Dendritic cell treated with granulocyte-macrophage colony-stimulating factor and Interleukin-4, amounts not matched to agents 40 ng/mL and 50 ng/mL, for 4 days (primary cell): ENCODE data around the gene TNFRSF21.

Experiments used
- H3K27ac Mint-ChIP-seq: one replicate; pipeline ENCODE4 v1.8.0; 2022; ENCODE audit warnings: mild to moderate bottlenecking, mixed read lengths
- H3K27me3 Mint-ChIP-seq: one replicate; pipeline ENCODE4 v1.8.0; 2022; ENCODE audit warnings: mild to moderate bottlenecking, mixed read lengths
- H3K36me3 Mint-ChIP-seq: one replicate; pipeline ENCODE4 v1.8.0; 2022; ENCODE audit warnings: low read depth, mixed read lengths
- H3K4me1 Mint-ChIP-seq: one replicate; pipeline ENCODE4 v1.8.0; 2022; ENCODE audit warnings: low read depth, mixed read lengths
- H3K4me3 Mint-ChIP-seq: one replicate; pipeline ENCODE4 v1.8.0; 2022; ENCODE audit warnings: mild to moderate bottlenecking, moderate library complexity, mixed read lengths
- H3K9me3 Mint-ChIP-seq: one replicate; pipeline ENCODE4 v1.8.0; 2022; ENCODE audit warnings: mixed read lengths
- intact Hi-C: fragments of 100-400 bp; cut with micrococcal nuclease; formaldehyde crosslinking; loops from one replicate; pipeline ENCODE4 v1.15.0; 2022

The TNFRSF21 gene

GRCh38 chr6:47263268-47263667 is 46.4 kb downstream of the TNFRSF21 start:
- H3K9me3 Mint-ChIP-seq: no peaks in the 10 kb centered on the region
- H3K4me3 Mint-ChIP-seq: no peak overlapping the region
- H3K27me3 Mint-ChIP-seq: peaks cover 15% of the 10 kb centered on the region
- H3K36me3 Mint-ChIP-seq: no peaks in the 10 kb centered on the region
- peaks cover 6% of the 10 kb centered on the region for H3K4me1 Mint-ChIP-seq
- no peak overlapping the region for H3K27ac Mint-ChIP-seq
- intact Hi-C loops: no loop called here

- peaks cover 15% of the 10 kb centered on the region for H3K27me3 Mint-ChIP-seq
- H3K9me3 Mint-ChIP-seq: no peaks in the 10 kb centered on the region
- no peak overlapping the region for H3K27ac Mint-ChIP-seq
- intact Hi-C loops: no loop called here
- peaks cover 5% of the 10 kb centered on the region for H3K4me1 Mint-ChIP-seq
- H3K36me3 Mint-ChIP-seq: no peaks in the 10 kb centered on the region
- H3K4me3 Mint-ChIP-seq: no peak overlapping the region
Measured at GRCh38 chr6:47262231-47262630, 47.5 kb downstream of the TNFRSF21 start.

DNA sequence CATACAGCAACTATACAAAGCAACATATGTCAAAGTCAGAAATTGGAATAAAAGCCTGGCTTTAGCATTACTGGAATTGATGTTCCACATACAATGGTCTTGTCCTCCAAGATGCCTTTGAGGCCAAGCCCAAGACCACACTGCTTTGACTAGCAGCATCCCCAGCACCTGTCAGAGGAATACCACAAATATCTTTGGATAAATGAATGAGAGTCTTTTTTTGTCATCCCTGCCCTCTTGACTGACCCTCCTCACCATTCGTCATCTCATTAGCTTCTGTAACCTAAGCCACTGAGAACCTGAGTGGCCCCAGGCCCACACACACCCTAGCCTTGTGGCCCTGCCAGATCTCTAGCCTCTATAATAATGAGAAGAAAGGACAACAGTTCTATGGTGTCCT is 48.5 kb downstream of the TNFRSF21 start:
- H3K4me3 Mint-ChIP-seq: no peak overlapping the region
- intact Hi-C loops: no loop called here
- H3K36me3 Mint-ChIP-seq: no peaks in the 10 kb centered on the region
- peaks cover 15% of the 10 kb centered on the region for H3K27me3 Mint-ChIP-seq
- H3K9me3 Mint-ChIP-seq: no peaks in the 10 kb centered on the region
- no peak overlapping the region for H3K27ac Mint-ChIP-seq
- H3K4me1 Mint-ChIP-seq: peaks cover 3% of the 10 kb centered on the region

- Mint-ChIP-seq H3K9me3 (no peaks in the 10 kb centered on the region), H3K27me3 (peaks cover 15% of the 10 kb centered on the region), H3K36me3 (no peaks in the 10 kb centered on the region), H3K4me3 (no peak overlapping the region), H3K4me1 (no peaks in the 10 kb centered on the region), H3K27ac (no peak overlapping the region)
- intact Hi-C loops: no loop called here
Measured at GRCh38 chr6:47260021-47260420, 49.7 kb downstream of the TNFRSF21 start.

GRCh38 chr6:47258724-47259347 is 50.9 kb downstream of the TNFRSF21 start:
- no peaks in the 10 kb centered on the region for H3K36me3 Mint-ChIP-seq
- no peak overlapping the region for H3K4me3 Mint-ChIP-seq
- no peak overlapping the region for H3K27ac Mint-ChIP-seq
- H3K4me1 Mint-ChIP-seq: no peaks in the 10 kb centered on the region
- intact Hi-C loops: no loop called here
- H3K27me3 Mint-ChIP-seq: peaks cover 15% of the 10 kb centered on the region
- no peaks in the 10 kb centered on the region for H3K9me3 Mint-ChIP-seq

- Mint-ChIP-seq H3K9me3 (no peaks in the 10 kb centered on the region), H3K36me3 (no peaks in the 10 kb centered on the region), H3K27me3 (peaks cover 11% of the 10 kb centered on the region), H3K27ac (no peak overlapping the region), H3K4me1 (no peaks in the 10 kb centered on the region), H3K4me3 (no peak overlapping the region)
- intact Hi-C loops: no loop called here
Measured at GRCh38 chr6:47256981-47257730, 52.5 kb downstream of the TNFRSF21 start.

- H3K4me1 Mint-ChIP-seq: no peaks in the 10 kb centered on the region
- no peaks in the 10 kb centered on the region for H3K9me3 Mint-ChIP-seq
- H3K4me3 Mint-ChIP-seq: no peak overlapping the region
- H3K36me3 Mint-ChIP-seq: no peaks in the 10 kb centered on the region
- intact Hi-C loops: no loop called here
- H3K27ac Mint-ChIP-seq: no peak overlapping the region
- peaks cover 10% of the 10 kb centered on the region for H3K27me3 Mint-ChIP-seq
Measured at GRCh38 chr6:47256361-47256760, 53.3 kb downstream of the TNFRSF21 start.

- Mint-ChIP-seq H3K4me1 (no peaks in the 10 kb centered on the region), H3K27ac (no peak overlapping the region), H3K27me3 (peaks cover 3% of the 10 kb centered on the region), H3K36me3 (no peaks in the 10 kb centered on the region), H3K9me3 (no peaks in the 10 kb centered on the region), H3K4me3 (no peak overlapping the region)
- intact Hi-C loops: no loop called here
Measured at GRCh38 chr6:47254906-47255305, 54.8 kb downstream of the TNFRSF21 start.

- H3K27ac Mint-ChIP-seq: no peak overlapping the region
- no peaks in the 10 kb centered on the region for H3K4me1 Mint-ChIP-seq
- H3K4me3 Mint-ChIP-seq: no peak overlapping the region
- peaks cover 6% of the 10 kb centered on the region for H3K27me3 Mint-ChIP-seq
- intact Hi-C loops: no loop called here
- no peaks in the 10 kb centered on the region for H3K36me3 Mint-ChIP-seq
- H3K9me3 Mint-ChIP-seq: no peaks in the 10 kb centered on the region
Measured at GRCh38 chr6:47254051-47254450, 55.7 kb downstream of the TNFRSF21 start.

GRCh38 chr6:47253136-47253535 is 56.6 kb downstream of the TNFRSF21 start:
- Mint-ChIP-seq H3K27me3 (peaks cover 6% of the 10 kb centered on the region), H3K4me1 (no peaks in the 10 kb centered on the region), H3K4me3 (no peak overlapping the region), H3K27ac (no peak overlapping the region), H3K9me3 (no peaks in the 10 kb centered on the region), H3K36me3 (no peaks in the 10 kb centered on the region)
- intact Hi-C loops: no loop called here

DNA sequence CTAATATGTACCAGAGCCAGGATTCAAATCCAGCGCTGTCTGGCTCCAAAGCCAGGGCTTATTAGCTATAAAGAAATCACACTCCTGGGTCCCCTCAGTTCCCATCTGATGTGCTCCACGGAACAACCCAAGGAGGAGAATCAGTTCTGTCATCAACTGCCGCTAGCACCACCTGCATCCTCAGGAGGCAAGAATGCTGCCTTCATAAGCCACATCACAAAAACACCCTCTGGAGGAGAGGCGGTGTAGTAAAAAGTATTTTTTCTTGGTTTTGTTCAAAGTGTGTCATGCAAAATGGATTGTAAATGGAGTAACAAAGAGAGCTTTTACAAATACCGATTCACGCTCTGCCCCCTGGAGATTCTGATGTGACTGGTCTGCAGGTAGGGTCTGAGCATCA is 57.1 kb downstream of the TNFRSF21 start:
- intact Hi-C loops: no loop called here
- no peaks in the 10 kb centered on the region for H3K36me3 Mint-ChIP-seq
- no peaks in the 10 kb centered on the region for H3K4me1 Mint-ChIP-seq
- H3K27me3 Mint-ChIP-seq: peaks cover 6% of the 10 kb centered on the region
- no peak overlapping the region for H3K27ac Mint-ChIP-seq
- no peak overlapping the region for H3K4me3 Mint-ChIP-seq
- no peaks in the 10 kb centered on the region for H3K9me3 Mint-ChIP-seq

GRCh38 chr6:47251396-47251795 is 58.3 kb downstream of the TNFRSF21 start:
- H3K4me3 Mint-ChIP-seq: no peak overlapping the region
- H3K9me3 Mint-ChIP-seq: no peaks in the 10 kb centered on the region
- H3K36me3 Mint-ChIP-seq: no peaks in the 10 kb centered on the region
- no peak overlapping the region for H3K27ac Mint-ChIP-seq
- intact Hi-C loops: no loop called here
- peaks cover 8% of the 10 kb centered on the region for H3K4me1 Mint-ChIP-seq
- H3K27me3 Mint-ChIP-seq: peaks cover 6% of the 10 kb centered on the region

DNA sequence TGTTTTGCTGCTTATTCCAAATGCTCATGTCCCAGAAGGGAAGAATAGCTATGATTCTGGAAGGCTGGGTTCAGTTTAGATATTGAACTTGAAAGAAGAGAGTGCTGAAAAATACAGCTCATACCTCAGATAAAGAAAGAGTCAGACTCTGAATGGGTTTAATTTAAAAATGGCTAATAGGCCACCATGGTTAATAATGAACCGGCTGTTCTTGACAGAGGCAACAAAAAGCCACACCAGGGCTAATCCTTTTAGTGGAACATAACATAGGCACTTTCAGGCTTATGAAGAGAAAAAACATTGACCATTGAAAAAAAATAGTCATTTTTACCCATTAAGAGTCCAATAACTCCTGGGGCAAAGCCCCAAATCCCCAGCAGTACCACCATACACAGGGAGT is 59.4 kb downstream of the TNFRSF21 start:
- Mint-ChIP-seq H3K9me3 (no peaks in the 10 kb centered on the region), H3K27me3 (peaks cover 6% of the 10 kb centered on the region), H3K36me3 (no peaks in the 10 kb centered on the region), H3K27ac (no peak overlapping the region), H3K4me3 (no peak overlapping the region), H3K4me1 (peaks cover 16% of the 10 kb centered on the region)
- intact Hi-C loops: no loop called here

DNA sequence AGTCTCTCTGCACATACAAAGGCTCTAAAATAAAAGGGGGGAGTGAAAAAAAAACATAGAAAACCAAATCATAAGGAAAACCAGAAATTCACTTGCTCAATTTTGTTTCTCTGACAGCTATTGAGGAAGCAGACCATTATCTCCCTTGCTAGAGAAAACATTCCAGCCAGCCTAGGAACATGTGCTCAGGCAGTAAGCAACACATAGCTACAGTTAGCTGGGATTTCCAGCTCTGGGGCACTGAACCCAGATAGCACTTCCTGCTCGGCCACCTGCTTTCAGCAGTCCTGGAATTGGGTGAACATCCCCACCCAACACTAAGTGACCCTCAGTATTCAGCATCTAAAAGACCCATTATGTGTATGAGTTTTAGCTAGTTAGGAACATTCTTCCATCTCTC is 61.3 kb downstream of the TNFRSF21 start:
- H3K36me3 Mint-ChIP-seq: no peaks in the 10 kb centered on the region
- H3K9me3 Mint-ChIP-seq: no peaks in the 10 kb centered on the region
- H3K27me3 Mint-ChIP-seq: peaks cover 6% of the 10 kb centered on the region
- H3K27ac Mint-ChIP-seq: no peak overlapping the region
- peaks cover 26% of the 10 kb centered on the region for H3K4me1 Mint-ChIP-seq
- H3K4me3 Mint-ChIP-seq: no peak overlapping the region
- intact Hi-C loops: no loop called here
